H1 (cell line): ENCODE measurements around the gene LIN28A. TPM values are rescaled to one million over a fixed set of nuclear protein-coding genes. Genes with fewer than 3 reads are reported as not detected.

ENCODE experiments used
- ATF2 ChIP-seq: IDR thresholded peaks from 2 replicates; pipeline ENCODE4 v1.6.1; 2012; ENCODE audit warnings: low read length, inconsistent platforms
- BRCA1 ChIP-seq: IDR thresholded peaks from 2 replicates; pipeline ENCODE4 v1.6.1; 2012; ENCODE audit warnings: low read depth, low read length, improper control_type of control experiment
- EGR1 ChIP-seq: IDR thresholded peaks from 2 replicates; pipeline ENCODE4 v1.6.1; 2011; ENCODE audit warnings: low read depth, low read length, borderline replicate concordance
- KDM4A ChIP-seq: IDR thresholded peaks from one replicate; pipeline ENCODE4 v1.7.1; 2012; ENCODE audit warnings: low read depth, mild to moderate bottlenecking, moderate library complexity, low read length, inconsistent platforms; ENCODE audit not compliant: severe bottlenecking
- POU5F1 ChIP-seq: IDR thresholded peaks from 2 replicates; pipeline ENCODE4 v1.6.1; 2011; ENCODE audit warnings: low read depth, mild to moderate bottlenecking, low read length, moderate library complexity
- RFX5 ChIP-seq: IDR thresholded peaks from 2 replicates; pipeline ENCODE4 v1.6.1; 2011; ENCODE audit warnings: low read depth, low read length, improper control_type of control experiment, borderline replicate concordance
- RXRA ChIP-seq: IDR thresholded peaks from 2 replicates; pipeline ENCODE4 v1.6.1; 2011; ENCODE audit warnings: low read depth, mild to moderate bottlenecking, low read length, moderate library complexity; ENCODE audit not compliant: insufficient read depth
- USF2 ChIP-seq: IDR thresholded peaks from 2 replicates; pipeline ENCODE4 v1.6.1; 2011; ENCODE audit warnings: low read length, improper control_type of control experiment
- polyA plus RNA-seq, 7 experiments: library from polyadenylated mRNA; depleted of rRNA in 3 of 7; stranded (reverse) in 5 of 7; unstranded in 2 of 7; fragments of >200 nt in 5 of 7; fragments of 200-250 nt in 2 of 7; gene quantifications; 1 replicate in 5 of 7; 2 replicates in 1 of 7; 4 replicates in 1 of 7; pipeline versions ENCODE4 v1.2.1 to v1.2.3, GENCODE V29; 2011 to 2013; ENCODE audit warnings: missing spikeins in 2 of 7, mixed read lengths in 2 of 7
- total RNA-seq: library from RNA; stranded (reverse); fragmentation: NEBNext Ultra II Directional; extraction: Animal tissue kit (Norgen Biotek cat#: 25700); gene quantifications from 2 replicates; pipeline ENCODE4 v1.2.1, GENCODE V29; 2021

The LIN28A gene
- total and polyA plus RNA-seq, 2 of the 8 experiments (the other 6 are each of a cell fraction or from before 2014, with no cell fraction given), result 403 to 1,486 TPM

DNA sequence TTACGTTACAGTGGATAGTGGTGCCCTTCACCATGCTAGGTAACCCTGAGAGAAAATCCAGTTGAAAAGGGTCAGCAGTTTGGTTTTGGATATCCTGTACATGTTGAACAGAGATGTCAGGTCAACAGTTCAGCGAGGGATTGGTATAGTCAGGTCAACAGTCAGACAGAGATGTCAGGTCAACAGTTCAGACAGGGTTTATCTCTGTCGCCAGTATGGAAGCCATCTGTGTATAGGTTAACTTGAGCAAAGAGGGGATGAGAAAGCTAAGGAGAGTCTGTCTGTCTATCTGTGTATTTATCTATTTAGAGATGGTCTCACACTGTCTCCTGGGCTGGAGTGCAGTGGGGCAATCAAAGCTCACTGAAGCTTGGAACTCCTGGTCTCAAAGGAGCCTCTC is 39.3 kb downstream of the LIN28A start (continued):
- TF ChIP-seq ATF2 (no peak), KDM4A (no peak), POU5F1 (no peak), EGR1 (no peak), RFX5 (no peak), BRCA1 (no peak), USF2 (no peak), RXRA (no peak)
